Hepatocyte (in vitro differentiated cells): ENCODE results near the gene APOBEC2. TPM values are rescaled to one million over a fixed set of nuclear protein-coding genes. Genes with fewer than 3 reads are reported as not detected.
A peak's percentile ranks its signal among the peaks of the same experiment; 100 is the strongest.

ENCODE experiments used
- DNase-seq: peaks from one replicate; pipeline ENCODE4 v3.0.0-alpha.2; 2016; ENCODE audit warnings: low spot score
- H2AFZ ChIP-seq: fragments of 200-600 bp; sonication (generic); 2 replicates; pipeline ENCODE4 v1.6.0; 2016; ENCODE audit warnings: antibody characterized with exemption, mild to moderate bottlenecking
- H3K27ac ChIP-seq: fragments of 200-600 bp; sonication (generic); 2 replicates; pipeline ENCODE4 v1.5.1; 2016; ENCODE audit warnings: mild to moderate bottlenecking
- H3K27me3 ChIP-seq: fragments of 200-600 bp; sonication (generic); 2 replicates; pipeline ENCODE4 v1.6.1; 2016
- H3K36me3 ChIP-seq: fragments of 200-600 bp; sonication (generic); replicated peaks from 2 replicates; pipeline ENCODE4 v1.5.1; 2016; ENCODE audit warnings: low read depth; ENCODE audit not compliant: insufficient read depth
- H3K4me1 ChIP-seq: fragments of 200-600 bp; sonication (generic); 2 replicates; pipeline ENCODE4 v1.5.1; 2016; ENCODE audit warnings: mild to moderate bottlenecking, moderate library complexity; ENCODE audit not compliant: insufficient read depth
- H3K4me2 ChIP-seq: fragments of 200-600 bp; sonication (generic); 2 replicates; pipeline ENCODE4 v1.6.0; 2016
- H3K4me3 ChIP-seq: fragments of 200-600 bp; sonication (generic); 2 replicates; pipeline ENCODE4 v1.5.1; 2016; ENCODE audit warnings: mild to moderate bottlenecking
- H3K79me2 ChIP-seq: fragments of 200-600 bp; sonication (generic); 2 replicates; pipeline ENCODE4 v1.6.0; 2017; ENCODE audit warnings: mild to moderate bottlenecking
- H3K9me2 ChIP-seq: fragments of 200-600 bp; sonication (generic); replicated peaks from 2 replicates; pipeline ENCODE4 v1.6.0; 2017; ENCODE audit warnings: mild to moderate bottlenecking; ENCODE audit not compliant: insufficient read depth
- H3K9me3 ChIP-seq: fragments of 200-600 bp; sonication (generic); 2 replicates; pipeline ENCODE4 v1.5.1; 2016; ENCODE audit warnings: low read depth, mild to moderate bottlenecking
- H4K20me1 ChIP-seq: fragments of 200-600 bp; sonication (generic); 2 replicates; pipeline ENCODE4 v1.6.0; 2016; ENCODE audit warnings: mild to moderate bottlenecking; ENCODE audit not compliant: insufficient read depth, poor library complexity, severe bottlenecking
- EZH2 ChIP-seq: fragments of 200-600 bp; sonication (generic); IDR thresholded peaks from 2 replicates; pipeline ENCODE4 v1.6.1; 2016; ENCODE audit warnings: antibody characterized with exemption, mild to moderate bottlenecking, borderline replicate concordance
- EZH2phosphoT487 ChIP-seq: fragments of 200-600 bp; sonication (generic); IDR thresholded peaks from one replicate; pipeline ENCODE4 v1.6.1; 2018; ENCODE audit warnings: antibody characterized with exemption, mild to moderate bottlenecking, low read depth, moderate library complexity; ENCODE audit not compliant: unreplicated experiment, severe bottlenecking
- WGBS: methylation state at CpG from one replicate; pipeline ENCODE4 v1.1.6; 2016; ENCODE audit warnings: low lambda C conversion rate; ENCODE audit errors: missing lambda C conversion rate; 5-methylcytosine and 5-hydroxymethylcytosine counted together
- polyA plus RNA-seq: library from polyadenylated mRNA; unstranded; fragments of >200 nt; fragmentation: Nextera tagmentation; extraction: Ambion mirVana; gene quantifications from 2 replicates; pipeline ENCODE4 v1.2.1, GENCODE V29; 2016
- total RNA-seq: library from RNA; depleted of rRNA; stranded (reverse); fragments of >200 nt; gene quantifications from 2 replicates; pipeline ENCODE4 v1.2.3, GENCODE V29; 2014
- TF ChIP-seq, protein P1 (sequence below): fragments of 200-600 bp; sonication (generic); IDR thresholded peaks from 2 replicates; pipeline ENCODE4 v1.5.1; 2016; ENCODE audit warnings: antibody characterized with exemption, mild to moderate bottlenecking; ENCODE audit not compliant: poor library complexity

APOBEC2 gene
- total and polyA plus RNA-seq, 2 experiments from 2014 or later: 2.8 to 2.9 TPM

DNA sequence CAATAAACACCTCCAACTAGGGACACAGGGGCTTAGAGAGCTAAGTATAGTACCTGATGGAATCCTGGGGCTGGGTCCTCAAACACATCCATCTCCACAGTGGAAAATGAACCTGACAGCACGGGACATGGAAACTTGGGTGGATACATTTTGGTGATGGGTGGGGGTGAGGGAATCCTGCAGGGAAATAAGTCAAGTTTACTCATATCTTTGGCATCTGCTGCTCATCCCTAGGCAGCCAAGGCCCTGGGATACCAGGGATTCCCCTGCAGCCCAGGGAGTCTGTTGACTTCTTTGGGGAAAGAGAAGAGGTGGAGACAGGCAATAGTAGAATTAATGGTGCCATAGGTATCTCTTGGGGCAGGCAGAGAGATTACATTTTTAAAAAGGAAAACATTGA, 6.6 kb downstream of the APOBEC2 start:
- Histone ChIP-seq H3K27me3 (no peaks in the 10 kb centered on the region), H3K27ac (peak overlapping the region; percentile 95), H3K4me1 (peaks cover 52% of the 10 kb centered on the region), H3K79me2 (no peaks in the 10 kb centered on the region), H2AFZ (no peak overlapping the region), H3K4me3 (no peak overlapping the region), H3K9me2 (no peaks in the 10 kb centered on the region), H3K4me2 (no peak overlapping the region), H3K36me3 (no peaks in the 10 kb centered on the region), H3K9me3 (no peaks in the 10 kb centered on the region), H4K20me1 (no peaks in the 10 kb centered on the region)
- WGBS: 93% methylated on average over 1 of the region's 1 CpG
- TF ChIP-seq EZH2phosphoT487: no peak
- TF ChIP-seq, protein P1, sequence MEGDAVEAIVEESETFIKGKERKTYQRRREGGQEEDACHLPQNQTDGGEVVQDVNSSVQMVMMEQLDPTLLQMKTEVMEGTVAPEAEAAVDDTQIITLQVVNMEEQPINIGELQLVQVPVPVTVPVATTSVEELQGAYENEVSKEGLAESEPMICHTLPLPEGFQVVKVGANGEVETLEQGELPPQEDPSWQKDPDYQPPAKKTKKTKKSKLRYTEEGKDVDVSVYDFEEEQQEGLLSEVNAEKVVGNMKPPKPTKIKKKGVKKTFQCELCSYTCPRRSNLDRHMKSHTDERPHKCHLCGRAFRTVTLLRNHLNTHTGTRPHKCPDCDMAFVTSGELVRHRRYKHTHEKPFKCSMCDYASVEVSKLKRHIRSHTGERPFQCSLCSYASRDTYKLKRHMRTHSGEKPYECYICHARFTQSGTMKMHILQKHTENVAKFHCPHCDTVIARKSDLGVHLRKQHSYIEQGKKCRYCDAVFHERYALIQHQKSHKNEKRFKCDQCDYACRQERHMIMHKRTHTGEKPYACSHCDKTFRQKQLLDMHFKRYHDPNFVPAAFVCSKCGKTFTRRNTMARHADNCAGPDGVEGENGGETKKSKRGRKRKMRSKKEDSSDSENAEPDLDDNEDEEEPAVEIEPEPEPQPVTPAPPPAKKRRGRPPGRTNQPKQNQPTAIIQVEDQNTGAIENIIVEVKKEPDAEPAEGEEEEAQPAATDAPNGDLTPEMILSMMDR: no peak
- no peak for TF ChIP-seq EZH2
- no peak for DNase-seq

DNA sequence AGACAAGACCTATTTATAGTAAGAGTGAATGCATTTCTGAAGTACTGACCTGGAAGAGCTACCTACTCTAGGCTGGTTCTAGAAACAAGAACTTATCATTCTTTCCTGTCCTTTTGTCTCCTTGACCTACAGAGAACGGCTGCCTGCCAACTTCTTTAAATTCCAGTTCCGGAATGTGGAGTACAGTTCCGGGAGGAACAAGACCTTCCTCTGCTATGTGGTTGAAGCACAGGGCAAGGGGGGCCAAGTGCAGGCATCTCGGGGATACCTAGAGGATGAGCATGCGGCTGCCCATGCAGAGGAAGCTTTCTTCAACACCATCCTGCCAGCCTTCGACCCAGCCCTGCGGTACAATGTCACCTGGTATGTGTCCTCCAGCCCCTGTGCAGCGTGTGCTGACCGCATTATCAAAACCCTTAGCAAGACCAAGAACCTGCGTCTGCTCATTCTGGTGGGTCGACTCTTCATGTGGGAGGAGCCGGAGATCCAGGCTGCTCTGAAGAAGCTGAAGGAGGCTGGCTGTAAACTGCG, 8.3 kb downstream of the APOBEC2 start:
- H3K27ac ChIP-seq: peak overlapping the region; percentile 23
- no peak for TF ChIP-seq EZH2phosphoT487
- TF ChIP-seq, protein P1: no peak
- TF ChIP-seq EZH2: no peak
- H3K27me3 ChIP-seq: no peaks in the 10 kb centered on the region
- H3K4me2 ChIP-seq: no peak overlapping the region
- H3K4me1 ChIP-seq: peaks cover 47% of the 10 kb centered on the region
- no peak for DNase-seq
- H3K9me2 ChIP-seq: no peaks in the 10 kb centered on the region
- H3K79me2 ChIP-seq: no peaks in the 10 kb centered on the region
- 93% methylated on average over 13 of the region's 13 CpGs for WGBS
- no peaks in the 10 kb centered on the region for H3K36me3 ChIP-seq
- no peaks in the 10 kb centered on the region for H4K20me1 ChIP-seq
- H2AFZ ChIP-seq: no peak overlapping the region
- no peak overlapping the region for H3K4me3 ChIP-seq
- H3K9me3 ChIP-seq: no peaks in the 10 kb centered on the region

DNA sequence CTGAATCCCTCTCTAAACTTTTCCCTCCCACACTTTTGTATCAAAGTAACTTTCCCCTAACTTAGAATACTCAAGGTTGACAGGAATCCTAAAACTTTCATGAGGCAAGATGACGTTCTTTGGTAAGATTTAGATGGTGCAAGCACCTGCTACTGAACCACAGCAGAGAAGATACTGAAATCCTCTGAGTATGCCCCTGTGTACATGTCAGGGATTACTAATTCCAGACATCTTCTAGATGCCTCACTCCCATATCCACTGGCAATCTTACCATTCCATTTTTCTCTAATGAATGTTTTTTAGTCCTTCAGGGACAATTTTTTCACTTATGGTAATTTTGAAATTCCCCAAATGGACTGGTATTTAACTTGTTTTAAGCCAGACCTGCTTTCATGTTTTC, 9.1 kb downstream of the APOBEC2 start:
- Histone ChIP-seq H3K9me2 (no peaks in the 10 kb centered on the region), H3K27me3 (no peaks in the 10 kb centered on the region), H3K27ac (peak overlapping the region; percentile 76), H2AFZ (no peak overlapping the region), H3K9me3 (no peaks in the 10 kb centered on the region), H3K4me3 (no peak overlapping the region), H3K79me2 (no peaks in the 10 kb centered on the region), H3K4me1 (peaks cover 45% of the 10 kb centered on the region), H3K36me3 (no peaks in the 10 kb centered on the region), H3K4me2 (no peak overlapping the region), H4K20me1 (no peaks in the 10 kb centered on the region)
- TF ChIP-seq EZH2phosphoT487 (no peak), EZH2 (no peak)
- TF ChIP-seq, protein P1: no peak
- DNase-seq: no peak
- WGBS: 90% methylated on average over 1 of the region's 1 CpG
